ENCODE results near the gene TLR5.
"Not testable (repeated sequence)": the region's sequence is repeated elsewhere in the genome, so short reads cannot be mapped to it uniquely, and the experiment has no call there.

TLR5 gene, protein sequence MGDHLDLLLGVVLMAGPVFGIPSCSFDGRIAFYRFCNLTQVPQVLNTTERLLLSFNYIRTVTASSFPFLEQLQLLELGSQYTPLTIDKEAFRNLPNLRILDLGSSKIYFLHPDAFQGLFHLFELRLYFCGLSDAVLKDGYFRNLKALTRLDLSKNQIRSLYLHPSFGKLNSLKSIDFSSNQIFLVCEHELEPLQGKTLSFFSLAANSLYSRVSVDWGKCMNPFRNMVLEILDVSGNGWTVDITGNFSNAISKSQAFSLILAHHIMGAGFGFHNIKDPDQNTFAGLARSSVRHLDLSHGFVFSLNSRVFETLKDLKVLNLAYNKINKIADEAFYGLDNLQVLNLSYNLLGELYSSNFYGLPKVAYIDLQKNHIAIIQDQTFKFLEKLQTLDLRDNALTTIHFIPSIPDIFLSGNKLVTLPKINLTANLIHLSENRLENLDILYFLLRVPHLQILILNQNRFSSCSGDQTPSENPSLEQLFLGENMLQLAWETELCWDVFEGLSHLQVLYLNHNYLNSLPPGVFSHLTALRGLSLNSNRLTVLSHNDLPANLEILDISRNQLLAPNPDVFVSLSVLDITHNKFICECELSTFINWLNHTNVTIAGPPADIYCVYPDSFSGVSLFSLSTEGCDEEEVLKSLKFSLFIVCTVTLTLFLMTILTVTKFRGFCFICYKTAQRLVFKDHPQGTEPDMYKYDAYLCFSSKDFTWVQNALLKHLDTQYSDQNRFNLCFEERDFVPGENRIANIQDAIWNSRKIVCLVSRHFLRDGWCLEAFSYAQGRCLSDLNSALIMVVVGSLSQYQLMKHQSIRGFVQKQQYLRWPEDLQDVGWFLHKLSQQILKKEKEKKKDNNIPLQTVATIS

DNA sequence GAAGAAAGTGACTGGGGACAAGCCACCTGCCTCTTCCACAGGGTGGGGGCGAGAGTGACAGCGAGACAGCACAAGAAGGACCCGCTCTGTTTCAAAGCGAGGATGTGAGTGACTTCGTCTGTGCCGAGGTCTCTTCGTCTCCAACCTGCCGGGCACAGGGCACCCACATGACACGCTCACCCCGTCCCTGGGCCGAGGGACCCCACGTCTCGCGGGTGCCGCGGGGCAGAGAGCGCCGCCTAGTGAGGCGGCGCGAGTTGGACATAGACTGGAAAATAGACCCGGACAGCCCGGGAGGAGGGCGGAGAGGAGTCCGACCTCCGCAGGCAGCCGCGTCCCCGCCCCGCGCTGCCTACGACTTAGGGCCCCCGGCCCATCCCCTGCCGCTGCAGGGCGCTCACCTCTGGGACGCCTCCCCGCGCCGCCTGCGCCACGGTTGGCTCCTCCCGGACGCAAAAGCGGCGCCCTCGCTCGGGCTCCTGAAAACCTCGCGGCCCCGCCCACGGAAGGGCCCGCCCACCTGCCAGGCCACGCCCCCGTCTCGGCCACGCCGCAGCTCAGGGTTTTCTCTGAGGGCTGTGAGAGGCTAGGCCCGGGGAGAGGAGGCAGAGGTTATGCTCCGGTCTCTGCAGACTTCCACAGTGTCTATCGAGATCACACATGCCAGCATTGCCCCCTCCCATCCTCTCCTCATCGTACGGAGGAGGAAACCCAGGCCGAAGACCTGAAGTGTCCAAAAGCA is at the start of gene TLR5:
Gene TLR5 (minus strand): TSS at position 454 of the 742 bp plus-strand sequence. CDS start 30,217 bp downstream, outside the sequence.
- DNase-seq: peak; percentile 88

DNA sequence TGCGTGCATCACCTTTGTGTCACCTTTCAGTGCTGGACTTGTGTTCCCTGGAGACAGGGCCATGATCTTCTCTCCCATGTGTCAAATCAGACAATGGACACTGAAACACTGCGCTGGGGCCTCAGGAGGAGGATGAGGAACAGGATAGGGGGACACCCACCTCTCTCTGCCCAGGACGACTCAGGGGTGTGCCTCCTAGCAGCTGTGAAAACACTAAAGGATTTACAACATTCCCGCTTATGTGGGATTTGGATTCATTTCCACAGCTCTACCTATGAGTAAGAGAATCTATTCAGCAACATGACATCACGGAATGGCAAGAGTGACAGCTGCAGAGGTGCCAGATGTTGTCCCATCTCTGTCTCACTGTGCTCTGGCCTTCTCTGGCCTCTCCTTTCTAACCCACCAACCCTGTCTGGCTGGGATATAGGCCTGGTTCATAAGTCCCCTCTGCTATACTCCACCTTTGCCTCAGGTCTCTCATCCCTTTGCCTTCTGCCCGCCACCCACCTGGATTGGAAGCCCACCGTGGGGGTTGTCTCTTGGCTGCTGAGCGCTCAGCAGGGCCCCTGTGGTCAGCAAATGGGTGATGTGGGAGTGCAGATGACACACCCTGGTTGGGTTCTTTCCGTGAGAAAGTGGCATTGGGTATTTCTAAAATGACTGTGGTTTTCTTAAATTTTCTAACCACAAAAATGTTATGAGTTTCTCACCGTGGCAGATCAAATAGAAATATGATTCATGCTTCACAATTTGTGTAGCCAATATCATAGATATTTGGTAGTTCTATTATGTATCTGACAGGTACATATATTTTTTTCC is 47.1 kb upstream of the TLR5 start:
- no peak for DNase-seq

DNA sequence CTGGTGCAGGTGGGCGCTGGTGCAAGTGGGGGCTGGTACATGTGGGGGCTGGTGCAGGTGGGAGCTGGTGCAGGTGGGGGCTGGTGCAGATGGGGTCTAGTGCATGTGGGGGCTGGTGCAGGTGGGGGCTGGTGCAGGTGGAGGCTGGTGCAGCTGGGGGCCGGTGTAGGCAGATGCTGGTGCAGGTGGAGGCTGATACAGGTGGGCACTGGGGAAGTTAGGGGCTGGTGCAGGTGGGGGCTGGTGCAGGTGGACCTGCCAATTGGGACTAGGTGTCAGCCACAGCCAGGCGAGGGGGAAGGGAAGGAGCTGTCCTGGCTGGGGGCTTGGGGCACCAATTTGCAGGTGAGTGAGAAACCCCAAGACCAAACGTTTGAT is 46.5 kb upstream of the TLR5 start:
- no peak for DNase-seq

DNA sequence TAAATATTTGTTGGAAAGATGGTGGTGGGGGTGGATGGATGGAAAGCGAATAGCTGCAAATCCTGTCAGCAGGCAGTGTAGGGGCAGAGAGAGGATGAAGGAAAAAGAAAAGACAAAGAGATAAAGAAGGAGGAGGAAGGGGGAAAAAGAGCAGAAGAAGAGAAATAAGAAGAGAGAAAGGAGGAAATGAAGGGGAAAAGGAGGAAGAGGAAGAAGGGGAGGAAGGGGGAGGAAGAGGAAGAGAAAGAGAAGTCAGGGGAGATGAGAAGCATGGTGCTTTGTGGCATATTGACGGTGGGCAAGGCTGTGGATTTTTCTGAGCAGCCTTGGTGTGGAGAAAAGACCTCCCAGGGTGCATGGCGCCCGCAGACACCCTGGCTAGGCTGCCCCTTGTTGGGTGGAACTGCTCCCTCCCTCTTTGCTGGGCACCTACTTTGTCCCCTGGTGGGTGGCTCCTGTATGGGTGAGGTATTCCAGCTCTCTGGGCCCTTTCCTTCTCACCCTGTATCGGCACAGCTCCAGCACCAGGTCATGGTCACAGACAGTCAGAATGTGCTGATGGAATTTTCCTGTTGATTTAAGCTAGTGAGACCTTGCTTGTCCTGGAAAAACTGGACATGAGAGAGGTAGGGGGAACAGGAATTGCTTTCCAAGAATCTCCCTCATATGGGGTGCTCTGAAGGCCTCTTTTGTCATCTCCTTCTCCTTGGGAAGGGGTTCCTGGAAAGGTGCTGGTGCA is 45.7 kb upstream of the TLR5 start:
- DNase-seq: no peak

DNA sequence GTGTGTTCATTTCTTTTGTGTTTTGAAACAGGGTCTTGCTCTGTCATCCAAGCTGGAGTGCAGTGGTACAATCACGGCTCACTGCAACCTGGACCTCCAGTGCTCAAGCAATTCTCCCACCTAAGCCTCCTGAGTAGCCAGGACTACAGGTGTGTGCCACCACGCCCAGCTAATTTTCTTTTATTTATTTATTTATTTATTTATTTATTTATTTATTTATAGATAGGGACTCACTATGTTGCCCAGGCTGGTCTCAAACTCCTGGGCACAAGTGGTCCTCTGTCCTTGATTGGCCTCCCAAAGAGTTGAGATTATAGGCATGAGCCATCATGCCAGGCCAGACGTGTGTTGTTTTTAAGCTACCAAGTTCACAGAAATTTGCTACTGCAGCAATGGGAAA is 43.8 kb upstream of the TLR5 start:
- no peak for DNase-seq

DNA sequence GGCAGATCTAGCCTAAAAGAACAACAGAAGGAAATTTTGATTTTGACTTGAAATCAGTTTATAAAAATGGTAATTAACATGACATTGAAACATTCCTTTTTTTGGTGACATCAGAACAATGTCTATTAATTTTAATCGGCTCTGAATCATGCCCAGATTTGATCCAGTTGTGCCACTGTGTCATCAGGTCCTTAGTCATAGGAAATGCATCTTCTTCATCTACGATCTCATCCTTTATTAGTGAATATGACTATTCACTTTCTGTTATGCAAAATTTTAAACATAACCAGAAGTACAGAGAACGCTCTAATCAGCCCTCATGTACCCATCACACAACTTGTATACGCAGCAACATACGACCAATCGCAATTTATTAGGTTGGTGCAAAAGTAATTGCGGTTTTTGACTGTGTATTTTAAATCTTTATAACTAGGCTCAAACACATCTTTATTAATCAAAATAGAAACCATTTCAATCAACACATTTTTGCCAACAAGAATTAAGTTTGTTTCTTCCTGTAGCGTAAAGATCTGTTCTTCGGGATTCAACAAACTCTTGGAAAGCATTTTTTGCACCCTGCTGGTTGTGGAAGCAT is 40.3 kb upstream of the TLR5 start:
- DNase-seq: no peak

DNA sequence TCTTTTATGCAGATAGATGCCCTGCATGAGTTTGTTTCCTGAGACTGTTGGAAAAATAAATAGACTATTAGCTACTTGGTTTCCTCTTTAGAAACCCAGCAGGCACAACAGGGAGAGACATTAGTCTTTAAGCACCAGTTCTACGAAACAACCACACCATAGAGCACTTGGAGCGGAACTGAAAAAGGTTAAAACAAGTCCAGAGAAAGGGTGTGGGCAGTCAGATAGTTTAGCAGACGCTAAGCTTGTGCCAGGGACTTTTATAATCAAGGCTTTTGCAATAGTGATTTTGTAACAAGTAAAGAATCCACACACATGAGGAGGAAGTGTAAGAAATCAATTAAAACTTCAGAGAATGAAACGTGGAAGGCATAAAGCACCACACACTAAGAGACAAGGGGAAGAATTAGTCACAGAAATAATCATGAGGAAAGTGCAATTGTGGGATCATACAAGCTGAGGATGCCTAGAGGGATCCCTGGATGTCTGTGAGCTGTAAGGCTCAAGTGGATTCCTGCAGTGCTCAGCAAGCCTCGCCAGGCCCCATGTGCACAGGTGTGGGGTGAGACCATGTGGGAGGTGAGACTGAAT is 37.8 kb upstream of the TLR5 start:
- DNase-seq: no peak

DNA sequence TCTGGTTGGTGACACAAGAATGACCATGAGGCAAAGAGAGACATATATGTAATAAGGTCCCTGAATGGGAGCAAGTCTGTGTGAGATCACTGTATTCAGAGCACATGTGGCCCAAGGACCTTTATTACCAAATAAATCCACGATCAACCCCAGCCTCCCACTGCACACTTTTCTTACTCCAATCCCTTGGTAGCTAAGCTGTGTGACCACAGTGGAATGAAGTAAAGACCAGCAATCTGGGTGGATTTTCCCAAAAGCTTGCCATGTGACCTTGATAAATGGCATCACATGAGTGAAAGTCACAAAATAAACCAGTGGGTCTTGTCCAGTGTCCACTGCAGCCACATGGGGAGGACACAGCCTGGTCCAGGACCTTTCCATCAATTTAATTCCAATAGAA is 36.7 kb upstream of the TLR5 start:
- no peak for DNase-seq

DNA sequence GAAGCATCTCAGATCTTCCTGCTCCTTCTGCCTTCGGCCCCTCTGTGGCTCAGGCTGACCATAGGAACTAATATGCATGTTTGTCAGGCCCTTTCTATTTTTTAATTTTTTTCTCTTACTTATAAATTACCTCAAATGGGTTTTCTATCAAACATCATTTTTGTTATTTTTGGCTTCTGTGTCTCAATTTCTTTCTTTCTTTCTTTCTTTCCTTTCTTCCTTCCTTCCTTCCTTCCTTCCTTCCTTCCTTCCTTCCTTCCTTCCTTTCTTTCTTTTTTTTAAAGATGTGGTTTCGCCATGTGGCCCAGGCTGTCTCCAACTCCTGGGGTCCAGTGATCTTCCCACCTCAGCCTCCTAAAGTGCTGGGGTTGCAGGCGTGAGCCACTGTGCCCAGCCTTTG is 36.2 kb upstream of the TLR5 start:
- DNase-seq: no peak

DNA sequence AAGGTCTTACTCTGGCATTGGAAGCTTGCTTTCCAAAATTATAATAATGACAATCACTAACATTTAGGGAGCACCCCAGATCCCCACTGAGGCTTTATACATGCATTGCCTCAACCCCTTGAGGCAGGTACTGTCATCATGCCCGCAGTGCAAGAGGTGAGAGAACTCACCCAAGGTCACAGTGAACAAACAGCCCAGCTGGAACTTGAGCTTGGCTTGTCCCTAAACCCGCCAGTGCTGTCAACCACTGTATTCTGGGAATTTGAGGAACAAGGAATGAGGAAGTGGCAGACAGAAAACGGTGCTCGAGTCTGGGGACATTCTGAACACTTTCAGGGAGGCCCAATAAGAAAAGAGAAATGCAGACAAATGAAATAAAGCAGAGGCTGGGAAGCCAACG is 34.6 kb upstream of the TLR5 start:
- no peak for DNase-seq

DNA sequence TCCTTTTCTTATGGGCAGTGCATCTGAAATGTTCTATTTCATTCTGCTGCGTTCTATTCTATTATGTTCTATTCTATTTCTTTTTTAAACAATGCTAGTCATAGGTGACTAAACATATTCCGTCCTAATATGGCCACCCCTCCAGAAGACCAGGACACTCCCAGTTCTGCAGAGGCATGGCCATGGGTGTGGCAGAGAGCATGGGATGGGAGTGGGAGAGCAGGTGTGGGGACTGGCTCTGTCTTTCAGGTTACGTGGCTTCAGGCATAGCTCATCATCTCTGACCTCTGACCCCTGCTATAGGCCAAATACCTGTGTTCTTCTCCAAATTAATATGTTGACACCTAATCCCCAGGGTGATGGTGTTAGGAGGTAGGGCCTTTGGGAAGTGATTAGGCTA is 33.4 kb upstream of the TLR5 start:
- no peak for DNase-seq

DNA sequence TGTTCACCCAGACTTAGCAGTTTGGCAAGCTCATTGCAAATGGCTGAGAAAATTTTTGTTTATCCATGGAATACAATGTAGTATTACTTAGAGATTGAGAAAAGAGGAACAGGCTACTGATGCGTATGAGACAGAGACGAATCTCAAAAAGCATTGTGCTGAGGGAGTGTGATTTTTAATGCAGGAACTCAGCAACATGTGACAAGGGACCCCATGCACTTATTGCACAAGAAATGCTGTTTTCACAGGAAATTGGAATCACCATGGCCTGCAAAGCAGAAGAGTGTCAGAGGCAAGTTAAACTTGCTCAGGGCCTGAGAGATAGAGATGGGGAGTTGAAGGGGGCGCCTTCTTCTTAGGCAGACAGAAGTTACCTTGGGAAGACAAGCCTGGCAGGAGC is 32.6 kb upstream of the TLR5 start:
- DNase-seq: no peak

DNA sequence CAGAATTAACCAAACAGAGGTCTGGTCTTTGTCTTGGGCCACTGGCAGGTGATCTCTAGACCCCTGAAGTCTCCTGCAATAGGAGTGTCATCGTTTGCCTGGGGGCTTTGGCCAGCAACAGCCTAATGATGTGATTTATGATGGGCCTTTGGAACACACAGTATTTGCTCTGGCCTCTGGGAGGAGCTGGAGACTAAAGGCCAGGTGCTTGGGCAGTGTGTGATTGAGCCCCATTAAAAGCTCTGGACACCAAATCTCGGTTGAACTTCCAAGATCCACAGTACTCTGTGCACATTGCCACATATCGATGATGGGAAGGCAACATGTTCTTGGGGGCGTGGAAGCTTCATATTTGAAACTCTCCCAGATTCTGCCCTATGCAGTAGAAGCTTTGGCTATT is 32.0 kb upstream of the TLR5 start:
- no peak for DNase-seq

DNA sequence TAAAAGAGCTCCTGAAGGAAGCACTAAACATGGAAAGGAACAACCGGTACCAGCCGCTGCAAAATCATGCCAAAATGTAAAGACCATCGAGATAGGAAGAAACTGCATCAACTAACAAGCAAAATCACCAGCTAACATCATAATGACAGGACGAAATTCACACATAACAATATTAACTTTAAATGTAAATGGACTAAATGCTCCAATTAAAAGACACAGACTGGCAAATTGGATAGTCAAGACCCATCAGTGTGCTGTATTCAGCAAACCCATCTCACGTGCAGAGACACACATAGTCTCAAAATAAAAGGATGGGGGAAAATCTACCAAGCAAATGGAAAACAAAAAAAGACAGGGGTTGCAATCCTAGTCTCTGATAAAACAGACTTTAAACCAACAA is 26.4 kb upstream of the TLR5 start:
- DNase-seq: not testable (repeated sequence)

DNA sequence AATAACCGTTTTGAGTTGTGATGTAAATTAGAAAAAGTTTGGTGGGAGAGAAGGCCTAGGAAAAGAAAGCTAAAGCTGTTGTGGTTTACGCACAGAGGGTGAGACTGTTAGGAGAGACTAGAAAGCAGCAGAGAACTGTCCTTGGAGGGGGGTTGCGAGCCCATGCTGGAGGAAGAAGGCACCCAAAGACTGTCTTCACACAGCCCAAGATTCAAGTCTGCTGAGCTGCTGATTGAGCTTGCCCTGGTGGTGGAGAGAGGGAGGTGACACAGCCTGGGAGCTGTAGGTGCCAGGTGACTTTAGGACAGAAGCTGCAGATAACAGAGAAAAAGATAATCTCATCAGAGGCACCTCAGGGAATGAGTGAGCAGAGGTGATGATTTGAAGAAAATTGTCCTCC is 18.3 kb upstream of the TLR5 start:
- no peak for DNase-seq

DNA sequence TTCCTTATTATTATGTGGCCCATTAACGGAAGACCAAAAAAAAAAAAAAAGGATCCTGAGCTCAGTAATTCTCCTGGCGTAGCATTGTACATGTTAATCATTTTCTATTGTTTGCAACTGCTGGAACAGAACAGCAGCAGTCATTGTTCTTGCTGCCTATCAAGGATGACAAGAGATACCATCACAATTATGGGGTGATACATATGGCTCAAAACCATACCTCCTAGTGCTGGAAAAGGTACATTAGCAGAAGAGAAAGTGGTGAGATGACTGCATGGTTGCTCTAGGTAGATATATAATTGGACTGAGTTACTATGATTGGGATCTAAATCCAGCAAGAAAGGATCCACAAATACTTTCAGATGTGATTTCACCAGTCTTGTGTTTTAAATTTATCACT is 13.3 kb upstream of the TLR5 start:
- DNase-seq: no peak

DNA sequence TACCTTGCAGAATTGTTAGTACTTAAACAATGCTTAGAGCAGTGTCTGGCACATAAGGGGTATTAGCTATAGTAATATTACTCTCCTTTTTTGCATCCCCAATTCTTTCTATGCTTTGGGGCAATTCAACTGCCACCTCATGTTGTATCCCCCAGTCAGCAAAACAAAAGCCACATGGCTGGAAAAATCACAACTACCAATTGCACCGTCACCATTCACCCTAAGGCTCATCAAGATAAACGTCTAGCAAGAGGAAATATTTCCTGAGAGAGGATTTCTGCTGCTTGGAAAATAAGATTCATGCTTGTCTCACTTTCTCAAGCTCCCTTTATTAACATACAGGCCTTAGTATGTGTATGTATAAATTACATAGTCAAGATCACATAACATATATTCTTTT is 12.1 kb upstream of the TLR5 start:
- no peak for DNase-seq

DNA sequence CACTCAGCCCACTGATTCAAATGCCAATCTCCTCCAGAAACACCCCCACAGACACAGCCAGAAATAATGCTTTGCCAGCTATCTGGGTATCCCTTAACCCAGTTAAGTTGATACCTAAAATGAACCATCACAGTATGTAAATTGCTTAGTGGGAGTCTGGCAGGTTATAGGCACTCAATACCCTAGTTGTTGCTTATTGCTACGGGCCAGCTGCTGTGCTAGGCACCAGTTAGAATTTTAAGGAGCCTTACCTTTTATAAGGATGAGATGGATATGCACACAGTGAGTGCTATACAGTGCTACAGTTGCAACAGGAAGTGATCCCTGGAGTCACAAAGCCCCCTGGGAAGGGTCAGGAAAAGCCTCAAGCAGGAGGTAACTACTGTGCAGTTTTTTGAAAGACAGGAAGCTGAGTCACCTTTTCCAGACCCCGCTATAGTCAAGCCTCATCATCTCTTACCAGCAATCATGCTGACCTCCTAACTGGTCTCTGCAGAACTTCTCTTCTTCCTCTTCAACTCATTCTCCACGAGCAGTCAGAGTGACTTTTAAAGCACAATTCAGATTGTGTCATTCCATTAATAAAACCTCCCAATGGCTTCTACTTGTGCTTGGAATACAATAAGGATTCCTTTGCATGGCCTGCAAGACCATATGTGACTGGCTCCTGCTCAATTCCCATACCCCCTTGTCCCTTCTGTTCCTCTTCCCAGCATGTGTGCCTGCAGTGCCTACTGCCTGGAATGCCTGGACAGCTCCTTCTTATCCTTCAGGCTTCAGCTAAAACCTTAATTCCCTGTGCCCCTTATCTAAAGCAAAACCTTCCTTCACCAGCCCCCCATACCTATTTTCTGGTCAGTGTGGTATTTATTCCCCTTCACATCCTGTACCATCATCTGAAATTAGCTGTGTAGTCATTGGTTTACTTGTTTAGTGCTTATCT is 10.4 kb upstream of the TLR5 start:
- DNase-seq: no peak

DNA sequence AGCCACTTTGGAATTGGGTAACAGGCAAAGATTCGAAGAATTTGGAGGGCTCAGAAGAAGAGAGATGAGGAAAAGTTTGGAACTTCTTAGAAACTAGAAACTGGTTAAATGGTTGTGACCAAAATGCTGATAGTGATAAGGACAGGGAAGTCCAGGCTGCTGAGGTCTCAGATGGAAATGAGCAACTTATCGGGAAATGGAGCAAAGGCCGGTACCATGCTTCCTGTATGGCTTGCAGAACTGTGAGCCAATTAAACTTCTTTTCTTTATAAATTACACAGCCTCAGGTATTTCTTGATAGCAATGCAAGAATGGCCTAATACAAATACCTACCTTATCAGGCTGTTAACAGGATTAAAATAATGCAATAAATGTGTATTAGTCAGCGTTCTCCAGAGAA is 9.4 kb upstream of the TLR5 start:
- DNase-seq: no peak

DNA sequence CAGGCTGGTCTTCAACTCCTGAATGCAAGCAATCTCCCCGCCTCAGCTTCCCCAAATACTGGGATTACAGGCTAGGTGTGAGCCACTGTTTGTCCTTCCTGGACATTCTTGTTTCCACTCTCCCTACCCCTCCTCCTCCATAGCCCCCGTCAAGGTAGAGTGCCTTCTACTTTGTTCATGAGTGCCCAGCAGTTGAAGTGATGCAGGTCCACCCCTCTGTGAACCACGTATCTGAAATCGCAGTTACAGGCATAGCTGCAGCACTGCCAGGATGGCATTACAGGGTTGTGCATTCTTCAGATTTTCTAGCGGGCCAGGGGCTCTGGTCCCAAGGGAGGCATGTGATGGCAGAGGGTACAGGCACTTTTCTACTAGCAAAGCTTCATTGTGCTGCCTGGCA is 7.4 kb upstream of the TLR5 start:
- no peak for DNase-seq
